COR-L47 (cell line): ENCODE results near the gene ARAP1.

Experiments used
- DNase-seq: peaks from one replicate; lab custom pipeline; 2025; lab: John Stamatoyannopoulos, UW

The ARAP1 gene

DNA sequence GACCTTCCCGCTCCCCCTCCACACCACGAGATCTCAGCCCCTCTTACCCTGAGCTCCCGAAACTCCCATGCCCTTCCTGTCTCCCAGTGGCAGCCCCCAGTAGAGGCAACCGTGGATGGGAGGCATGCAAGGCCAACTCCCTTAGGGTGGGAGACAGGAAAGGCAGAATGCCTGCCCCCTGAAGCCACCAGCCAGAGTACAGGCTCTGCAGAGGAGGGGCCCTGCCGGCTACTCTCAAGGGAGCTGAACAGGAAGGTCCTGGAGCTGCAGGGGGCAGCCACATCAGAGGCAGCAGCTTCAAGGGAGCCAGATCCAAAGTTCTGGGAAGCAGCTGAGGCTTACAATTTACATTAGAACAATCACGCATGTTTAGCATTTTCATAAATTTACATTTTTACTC lies 116.3 kb downstream of the ARAP1 start:
- DNase-seq: no peak

DNA sequence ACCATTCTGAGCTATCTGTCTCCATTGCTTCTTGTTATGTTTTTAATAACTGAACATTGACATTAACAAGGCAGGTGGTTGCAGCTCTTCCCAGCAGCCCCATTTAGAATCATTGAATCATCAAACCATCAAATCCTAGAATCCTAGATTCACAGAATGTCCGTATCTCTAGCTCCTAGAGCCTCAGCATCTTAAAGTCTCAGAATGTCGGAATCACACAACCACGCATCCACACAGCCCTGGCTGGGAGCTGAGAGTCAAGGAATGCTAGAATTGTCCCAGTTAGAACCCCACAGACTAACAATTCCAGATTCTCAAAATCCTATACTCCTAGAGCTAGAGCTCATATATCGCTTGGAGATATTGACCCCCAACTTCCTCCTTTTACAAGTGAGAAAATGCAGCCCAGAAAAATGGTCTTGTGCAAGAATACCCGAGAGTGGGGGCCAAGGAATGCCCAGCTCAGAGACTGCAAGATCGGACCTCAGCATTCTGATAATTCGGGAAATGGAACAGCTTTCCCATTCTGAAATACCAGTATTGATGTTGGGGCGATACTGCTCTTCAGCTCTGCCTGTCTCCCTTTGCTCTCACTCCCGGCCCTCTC lies 116.8 kb downstream of the ARAP1 start:
- no peak for DNase-seq
